NK-92 treated with Interleukin-12 subunit alpha and Interleukin-12 subunit beta, amount 100 ng/mL, for 24 hours (cell line): ENCODE data around the gene RNF128.
"Not testable (repeated sequence)": the region's sequence is repeated elsewhere in the genome, so short reads cannot be mapped to it uniquely, and the experiment has no call there.

Source experiments
- DNase-seq: peaks from one replicate; lab custom pipeline; 2025; lab: John Stamatoyannopoulos, UW

Gene RNF128

GRCh38 chrX:106742805-106743204, 16.3 kb downstream of the RNF128 start:
- DNase-seq, result no peak

- DNase-seq, result no peak
Observed at GRCh38 chrX:106748377-106748776, 21.9 kb downstream of the RNF128 start.

GRCh38 chrX:106751407-106751806, 24.9 kb downstream of the RNF128 start:
- DNase-seq, result no peak

GRCh38 chrX:106752101-106752678, 25.7 kb downstream of the RNF128 start:
- DNase-seq, result no peak

GRCh38 chrX:106769288-106769687, 42.8 kb downstream of the RNF128 start:
- DNase-seq, result not testable (repeated sequence)

- DNase-seq, result no peak
Observed at GRCh38 chrX:106774981-106775380, 48.5 kb downstream of the RNF128 start.

GRCh38 chrX:106780264-106780663, 53.8 kb downstream of the RNF128 start:
- no peak for DNase-seq

GRCh38 chrX:106780664-106781377, 54.3 kb downstream of the RNF128 start:
- DNase-seq, result no peak

- DNase-seq, result no peak
Observed at GRCh38 chrX:106783716-106784115, 57.2 kb downstream of the RNF128 start.

- no peak for DNase-seq
Observed at GRCh38 chrX:106791495-106791894, 65.0 kb downstream of the RNF128 start.

GRCh38 chrX:106802063-106802387, 75.5 kb downstream of the RNF128 start:
- DNase-seq, result no peak

GRCh38 chrX:106802388-106803275, 76.1 kb downstream of the RNF128 start, which contains the start of gene TBC1D8B:
Gene TBC1D8B, plus strand, starts transcription at chrX:106802673. Its CDS starts 181 bp downstream, at chrX:106802854.
- DNase-seq, result no peak

GRCh38 chrX:106811131-106811910, 84.8 kb downstream of the RNF128 start:
- no peak for DNase-seq

GRCh38 chrX:106812930-106813329, 86.4 kb downstream of the RNF128 start:
- DNase-seq, result not testable (repeated sequence)

- DNase-seq, result not testable (repeated sequence)
Observed at GRCh38 chrX:106814093-106814492, 87.6 kb downstream of the RNF128 start.
